Muscle of back (tissue), 11 donors: ENCODE data around the gene VPS35L. TPM values are rescaled to one million over a fixed set of nuclear protein-coding genes. Genes with fewer than 3 reads are reported as not detected.

Experiments
- DNase-seq, 3 donors: peaks; one replicate each; pipeline versions ENCODE4 v3.0.0 to v3.0.0-alpha.2; 2013
- polyA plus RNA-seq, 10 donors: library from polyadenylated mRNA; unstranded; fragments of 120-200 nt; gene quantifications; one replicate each; pipeline ENCODE4 v1.2.1, GENCODE V29; 2013; ENCODE audit not compliant: insufficient read length in 10 of 10

The VPS35L gene
- polyA plus RNA-seq, 10 donors, result 29.5 to 36.8 (median 34.1) TPM

- no peak for DNase-seq
These were observed 134.7 kb downstream of the VPS35L start for GRCh38 chr16:19690196-19690595.

DNA sequence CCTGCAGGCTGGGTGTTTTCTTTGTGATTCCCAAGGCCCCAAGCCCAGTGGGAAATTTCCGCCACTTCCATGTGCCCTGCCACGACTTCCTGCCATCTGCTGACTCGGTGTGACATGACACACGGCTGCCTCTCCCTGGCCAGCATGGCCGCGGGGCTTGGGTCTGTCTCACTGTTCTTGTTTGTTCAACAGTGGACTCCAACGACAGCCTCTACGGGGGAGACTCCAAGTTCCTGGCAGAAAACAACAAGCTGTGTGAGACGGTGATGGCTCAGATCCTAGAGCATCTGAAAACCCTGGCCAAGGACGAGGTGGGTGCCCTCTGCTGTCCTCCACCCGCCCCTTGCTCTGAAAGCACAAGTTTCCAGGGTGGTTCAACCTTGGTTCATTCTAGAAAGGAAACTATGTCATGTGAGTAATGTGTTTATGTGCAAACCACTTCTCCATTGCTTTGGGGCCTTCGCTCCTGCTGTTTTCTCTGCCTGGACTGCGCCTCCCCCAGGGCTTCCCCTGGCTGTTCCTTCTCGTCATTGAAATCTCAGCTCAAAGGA is 135.7 kb downstream of the VPS35L start:
- DNase-seq, result no peak

DNA sequence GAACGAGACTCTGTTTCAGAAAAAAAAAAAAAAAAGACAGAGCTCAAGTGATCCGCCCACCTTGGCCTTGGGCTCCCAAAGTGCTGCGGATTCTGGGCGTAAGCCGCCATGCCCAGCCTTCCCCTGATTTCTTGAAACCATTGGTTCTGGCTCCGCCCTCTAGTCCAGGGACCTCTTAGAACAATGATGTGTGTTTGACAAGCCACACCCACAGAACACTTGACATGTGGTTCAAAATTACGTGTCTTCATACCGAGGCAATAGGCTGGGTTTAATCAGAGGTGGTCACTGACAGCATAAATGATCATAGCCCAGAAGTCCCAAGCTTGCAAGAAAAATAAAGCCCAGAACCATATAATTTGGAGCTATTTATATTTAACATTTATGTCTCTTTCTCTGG is 139.5 kb downstream of the VPS35L start:
- DNase-seq, result no peak

DNA sequence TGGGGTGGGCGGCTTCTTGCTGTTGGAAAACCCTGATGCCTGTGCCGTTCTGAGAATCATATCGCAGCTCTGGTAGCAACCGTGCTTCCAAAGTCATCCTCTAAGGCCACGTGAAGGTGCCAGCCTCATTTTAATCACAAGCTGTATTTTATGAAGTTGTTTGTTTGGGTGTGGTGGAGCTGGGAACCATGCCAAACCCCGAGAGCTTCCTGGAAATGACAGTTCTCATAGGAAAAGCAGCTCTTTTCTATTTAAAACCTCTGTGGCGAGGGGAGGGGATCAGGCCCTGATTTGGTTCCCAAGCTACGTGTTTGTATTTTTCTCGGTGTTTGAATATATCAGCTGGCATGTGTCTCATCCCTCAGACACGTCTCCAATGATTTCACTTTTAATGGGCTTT is 140.8 kb downstream of the VPS35L start:
- DNase-seq, result peak; percentile 69 to 86 (median 75)

DNA sequence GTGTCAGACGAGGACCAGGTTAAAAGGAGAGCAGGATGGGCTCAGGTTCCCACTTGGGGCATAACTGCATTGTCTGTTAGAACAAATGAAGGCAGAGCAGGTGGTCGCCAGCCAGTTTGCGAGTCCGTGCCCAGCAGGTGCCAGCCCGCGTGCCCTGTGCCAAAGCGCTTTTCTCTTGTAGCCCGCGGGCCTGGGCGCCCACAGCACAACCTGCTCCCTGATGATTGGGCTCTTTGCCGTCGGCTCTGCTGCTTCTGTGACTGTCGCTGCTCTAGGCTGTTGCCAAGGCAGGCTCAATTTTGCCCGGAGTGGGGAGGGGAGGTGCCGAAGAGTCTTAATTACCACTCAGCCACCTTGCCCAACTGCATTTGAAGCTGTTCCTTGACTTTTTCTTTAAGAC is 141.5 kb downstream of the VPS35L start:
- DNase-seq, result no peak

DNA sequence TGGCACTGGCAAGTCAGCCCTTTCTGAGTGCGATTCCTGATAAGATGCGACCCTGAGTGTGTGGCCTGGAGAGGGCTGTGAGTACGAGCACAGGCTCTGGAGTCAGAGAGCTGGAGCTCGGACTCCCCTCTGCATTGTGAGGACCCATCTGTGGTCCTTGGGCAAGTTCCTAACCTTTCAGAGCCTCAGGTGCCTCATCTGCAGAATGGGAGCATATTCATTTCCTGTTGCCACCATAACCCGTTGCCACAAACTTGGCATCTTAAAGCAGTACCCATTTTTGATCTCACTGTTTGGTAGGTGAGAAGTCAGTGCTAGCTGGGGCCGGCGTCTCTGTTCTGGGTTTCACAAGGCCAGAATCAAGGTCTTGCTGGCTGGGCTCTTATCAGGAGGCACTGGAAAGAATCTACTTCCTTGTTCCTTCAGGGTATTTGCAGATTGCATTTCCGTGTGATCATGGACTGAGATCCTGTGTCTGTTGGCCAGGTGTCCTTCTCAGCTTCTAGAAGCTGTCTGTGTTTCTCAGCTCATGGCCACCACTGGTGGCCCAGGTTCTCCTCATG is 142.3 kb downstream of the VPS35L start:
- DNase-seq, result no peak

- no peak for DNase-seq
These were observed 143.3 kb downstream of the VPS35L start for GRCh38 chr16:19698480-19699465.

DNA sequence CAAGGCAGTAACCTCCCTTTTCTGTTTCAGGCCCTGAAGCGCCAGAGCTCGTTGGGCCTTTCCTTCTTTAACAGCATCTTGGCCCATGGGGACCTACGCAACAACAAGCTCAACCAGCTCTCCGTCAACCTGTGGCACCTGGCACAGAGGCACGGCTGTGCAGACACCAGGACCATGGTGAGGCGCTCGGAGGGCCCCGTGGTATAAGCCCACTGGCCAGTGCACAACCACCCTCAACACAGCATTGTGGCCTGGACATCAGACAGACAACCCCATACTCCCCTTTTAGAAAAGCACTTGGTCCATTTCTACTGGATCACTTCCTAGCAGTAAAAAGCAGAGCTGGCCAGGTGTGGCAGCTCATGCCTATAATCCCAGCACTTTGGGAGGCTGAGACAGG is 144.0 kb downstream of the VPS35L start:
- DNase-seq, result no peak

DNA sequence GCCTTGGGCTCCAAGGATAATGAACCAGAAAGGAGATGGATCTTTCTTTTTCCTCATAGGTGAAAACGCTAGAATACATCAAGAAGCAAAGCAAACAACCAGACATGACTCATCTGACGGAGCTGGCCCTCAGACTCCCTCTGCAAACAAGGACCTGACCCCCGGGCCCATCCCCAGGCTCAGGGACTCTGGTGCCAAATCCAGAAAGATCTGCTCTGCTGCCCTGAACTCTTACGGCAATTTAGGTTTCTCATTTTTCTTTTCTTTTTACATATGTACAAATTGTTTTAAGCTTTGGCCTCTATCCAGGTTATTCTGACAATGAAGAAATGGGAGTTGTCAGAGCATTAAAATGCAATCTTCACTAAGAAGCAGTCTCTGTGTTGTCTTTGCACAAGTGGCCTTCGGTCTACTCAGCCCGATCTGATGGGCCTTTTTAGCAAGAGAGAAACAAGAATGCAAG is 144.8 kb downstream of the VPS35L start:
- peak in 1 of 3 donors; percentile 53 for DNase-seq

DNA sequence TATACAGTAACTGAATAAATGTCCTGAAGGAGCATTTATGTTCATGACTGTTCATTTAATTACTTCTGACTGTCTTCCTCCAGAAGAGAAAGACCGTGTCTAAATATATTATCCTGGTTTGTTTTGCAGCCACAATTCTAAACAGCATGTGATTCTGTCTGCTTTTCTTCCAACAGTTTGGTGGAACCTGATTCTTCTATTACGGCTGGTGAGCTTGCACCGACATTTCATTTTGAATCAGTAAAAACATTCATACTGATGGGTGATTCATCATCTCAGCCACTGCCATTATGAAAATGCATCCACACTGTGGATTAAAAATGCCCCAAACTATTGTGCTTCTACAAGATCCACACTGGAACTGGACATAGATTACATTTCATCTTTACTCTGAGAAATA is 145.6 kb downstream of the VPS35L start:
- DNase-seq, result no peak

DNA sequence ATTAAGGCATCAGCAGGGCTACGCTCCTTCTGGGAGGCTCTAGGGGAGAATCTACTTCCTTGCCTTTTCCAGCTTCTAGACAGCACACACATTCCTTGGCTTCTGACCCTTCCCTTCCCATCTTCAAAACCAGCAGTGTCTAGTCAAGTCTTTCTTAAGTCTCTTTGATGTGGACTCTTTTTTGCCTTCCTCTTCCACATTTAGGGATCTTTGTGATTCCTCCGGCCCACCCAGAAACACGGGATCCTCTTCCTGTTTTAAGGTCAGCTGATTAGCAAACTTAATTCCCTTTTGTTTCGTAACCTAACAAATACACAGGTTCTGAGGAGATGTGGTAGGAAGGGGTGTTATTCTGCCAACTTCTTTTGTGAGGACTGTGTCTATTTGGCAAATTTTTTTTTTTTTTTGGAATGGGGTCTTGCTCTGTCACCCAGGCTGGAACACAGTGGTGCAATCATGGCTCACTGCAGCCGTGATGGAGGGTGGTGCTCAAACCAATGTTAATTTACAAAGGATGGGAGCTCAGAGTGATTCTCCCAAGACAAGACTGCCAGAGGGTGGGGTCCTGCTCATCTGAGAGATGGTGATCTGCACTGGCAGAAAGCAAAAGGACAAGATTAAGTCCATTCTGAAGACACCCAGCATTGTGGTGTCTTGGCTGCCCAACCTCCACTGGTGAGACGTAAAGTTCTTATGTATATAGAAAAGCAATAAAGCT is 147.8 kb downstream of the VPS35L start:
- no peak for DNase-seq

DNA sequence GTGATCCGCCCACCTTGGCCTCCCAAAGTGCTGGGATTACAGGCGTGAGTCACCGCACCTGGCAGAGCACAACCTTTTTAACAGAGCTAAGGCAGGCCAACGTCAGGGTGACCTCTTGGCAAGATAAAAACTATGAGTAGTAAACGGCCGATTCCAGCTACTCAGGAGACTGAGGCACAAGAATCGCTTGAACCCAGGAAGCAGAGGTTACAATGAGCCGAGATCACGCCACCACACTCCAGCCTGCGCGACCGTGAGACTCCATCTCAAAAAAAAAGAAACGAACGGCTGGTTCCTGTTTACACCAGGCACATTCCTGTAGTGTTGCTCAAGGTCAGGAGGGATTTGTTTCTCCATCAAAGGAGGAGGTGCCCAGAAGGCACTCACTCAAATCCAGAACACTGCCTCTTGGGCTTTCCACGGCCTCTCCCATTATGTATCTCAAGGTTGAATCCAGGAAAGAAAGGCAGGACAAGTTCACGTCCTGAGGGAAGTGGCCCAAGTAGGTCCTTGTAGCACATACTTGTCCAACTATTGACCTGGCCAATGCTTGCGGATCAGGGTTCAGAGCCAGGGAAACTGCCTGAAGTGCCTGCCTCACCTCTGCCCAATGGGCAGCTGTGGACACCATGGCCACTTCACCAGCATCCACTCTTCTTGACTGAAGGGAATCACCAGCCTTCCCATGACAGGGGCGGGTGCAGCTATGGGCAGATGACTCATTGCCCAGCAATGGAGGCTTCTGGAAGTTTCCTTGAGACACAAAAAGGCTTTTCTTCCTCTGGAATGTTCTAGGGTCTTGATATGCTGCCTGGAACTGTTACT is 149.0 kb downstream of the VPS35L start:
- DNase-seq, result no peak

DNA sequence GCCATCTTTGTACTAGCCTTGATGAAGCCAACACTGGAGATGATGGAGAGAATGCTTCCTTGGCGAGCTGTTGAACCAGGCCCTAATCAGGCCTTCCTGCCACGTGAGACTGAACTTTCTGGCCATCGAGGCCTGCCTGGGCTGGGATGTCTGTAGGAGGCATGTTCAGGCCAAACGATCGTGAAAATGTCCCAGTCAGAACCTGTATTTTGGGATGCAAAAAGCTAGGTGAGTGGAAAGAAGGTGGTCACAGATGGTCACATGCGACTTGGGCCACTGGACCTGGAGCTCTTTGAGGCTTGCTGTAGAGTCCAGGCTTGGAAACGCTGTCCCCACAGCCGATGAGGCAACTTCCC is 149.6 kb downstream of the VPS35L start:
- no peak for DNase-seq

DNA sequence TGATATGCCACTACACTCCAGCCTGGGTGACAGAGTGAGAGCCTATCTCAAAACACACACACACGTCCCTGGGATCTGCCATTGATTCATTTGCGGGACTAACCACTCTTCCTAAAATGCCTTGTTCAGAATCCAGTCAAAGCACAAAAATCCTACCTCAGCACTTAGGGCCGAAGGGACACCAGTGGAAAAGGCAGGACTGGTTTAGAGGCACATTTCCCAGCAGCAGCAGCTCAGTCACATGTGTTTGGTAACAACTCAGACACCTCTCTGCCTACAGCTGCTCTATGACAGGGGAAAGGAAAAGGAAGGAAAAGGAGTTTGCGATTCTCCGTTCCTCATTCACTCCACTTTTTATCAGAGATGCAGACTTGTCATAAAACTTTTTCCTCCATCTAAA is 150.3 kb downstream of the VPS35L start:
- no peak for DNase-seq

DNA sequence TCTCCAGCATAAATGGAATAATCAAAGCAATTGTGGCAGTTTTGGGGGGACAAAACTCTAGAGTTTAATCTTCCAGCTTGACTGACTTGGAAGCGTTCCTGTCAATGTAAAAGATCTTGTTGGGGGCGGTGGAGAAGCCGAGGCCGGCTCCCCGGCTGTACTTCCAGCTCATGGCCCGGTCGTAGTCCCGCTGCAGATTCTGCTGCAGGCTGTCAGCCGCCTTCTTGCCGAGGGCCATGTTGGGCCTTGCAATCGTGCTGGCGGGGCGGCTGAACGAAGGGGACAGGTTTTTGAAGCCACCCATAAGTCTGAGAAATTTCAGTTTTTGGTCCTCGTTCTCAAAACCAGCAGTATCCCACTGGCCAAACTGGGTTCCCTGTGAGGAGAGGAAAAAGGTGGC is 151.3 kb downstream of the VPS35L start:
- no peak for DNase-seq

DNA sequence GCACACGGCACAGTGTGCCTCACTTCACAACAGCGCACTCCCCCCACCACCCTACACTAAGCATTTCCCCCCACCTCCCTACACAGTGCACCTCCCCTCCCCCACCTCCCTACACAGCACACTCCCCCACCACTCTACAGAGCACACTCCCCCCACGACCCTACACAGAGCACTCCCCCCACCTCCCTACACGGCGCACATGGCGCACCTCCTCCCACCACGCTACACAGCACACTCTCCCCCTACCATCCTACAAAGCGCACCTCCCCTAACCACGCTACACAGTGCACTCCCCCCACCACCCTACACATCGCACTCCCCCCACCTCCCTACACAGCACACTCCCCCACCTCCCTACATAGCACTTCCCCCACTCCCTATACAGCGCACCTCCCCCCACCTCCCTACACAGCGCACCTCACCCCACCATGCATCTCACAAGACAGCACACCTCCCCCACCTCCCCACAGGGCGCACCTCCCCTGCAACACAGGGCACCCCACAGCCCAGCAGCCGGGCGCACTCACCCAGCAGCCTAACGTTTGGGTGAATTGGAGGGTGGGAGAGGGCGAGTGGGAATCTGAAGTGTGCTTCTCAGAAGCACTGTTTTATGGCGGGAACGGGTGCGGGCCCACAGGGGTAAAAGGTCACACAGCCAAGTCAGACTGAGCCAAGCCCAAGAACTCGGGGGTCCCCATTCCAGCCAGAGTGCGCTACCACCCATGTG is 152.2 kb downstream of the VPS35L start:
- no peak for DNase-seq

- DNase-seq, result no peak
These were observed 153.0 kb downstream of the VPS35L start for GRCh38 chr16:19708296-19709205.

- DNase-seq, result no peak
These were observed 154.1 kb downstream of the VPS35L start for GRCh38 chr16:19709381-19710136.
